GM19468 (cell line): ENCODE measurements around the gene ZNF883.

Experiments used
- ATAC-seq: cut with Tn5 transposase; IDR thresholded peaks from one replicate; pipeline ENCODE4 v1.9.1; 2021; ENCODE audit warnings: mild to moderate bottlenecking, moderate library complexity, moderate number of reproducible peaks; ENCODE audit not compliant: unreplicated experiment; ENCODE audit errors: extremely low read depth

The ZNF883 gene

GRCh38 chr9:112925058-112925641 lies 86.8 kb downstream of the ZNF883 start:
- no peak for ATAC-seq

- no peak for ATAC-seq
Observed at GRCh38 chr9:112921549-112921948, 90.4 kb downstream of the ZNF883 start.

GRCh38 chr9:112917987-112918362 lies 94.0 kb downstream of the ZNF883 start:
- no peak for ATAC-seq

- ATAC-seq, result no peak
Observed at GRCh38 chr9:112917047-112917986, 94.7 kb downstream of the ZNF883 start.

GRCh38 chr9:112914524-112914923 lies 97.5 kb downstream of the ZNF883 start:
- no peak for ATAC-seq

- no peak for ATAC-seq
Observed at GRCh38 chr9:112913326-112913725, 98.7 kb downstream of the ZNF883 start.

GRCh38 chr9:112912636-112913035 lies 99.4 kb downstream of the ZNF883 start:
- no peak for ATAC-seq

GRCh38 chr9:112911736-112912135 lies 100.3 kb downstream of the ZNF883 start:
- no peak for ATAC-seq
